ENCODE measurements around the gene CSRP3. TPM values are rescaled to one million over a fixed set of nuclear protein-coding genes. Genes with fewer than 3 reads are reported as not detected.

CSRP3 gene
- total and polyA plus RNA-seq, 3 donors from 2014 or later: 20.3 TPM; not detected in 2

DNA sequence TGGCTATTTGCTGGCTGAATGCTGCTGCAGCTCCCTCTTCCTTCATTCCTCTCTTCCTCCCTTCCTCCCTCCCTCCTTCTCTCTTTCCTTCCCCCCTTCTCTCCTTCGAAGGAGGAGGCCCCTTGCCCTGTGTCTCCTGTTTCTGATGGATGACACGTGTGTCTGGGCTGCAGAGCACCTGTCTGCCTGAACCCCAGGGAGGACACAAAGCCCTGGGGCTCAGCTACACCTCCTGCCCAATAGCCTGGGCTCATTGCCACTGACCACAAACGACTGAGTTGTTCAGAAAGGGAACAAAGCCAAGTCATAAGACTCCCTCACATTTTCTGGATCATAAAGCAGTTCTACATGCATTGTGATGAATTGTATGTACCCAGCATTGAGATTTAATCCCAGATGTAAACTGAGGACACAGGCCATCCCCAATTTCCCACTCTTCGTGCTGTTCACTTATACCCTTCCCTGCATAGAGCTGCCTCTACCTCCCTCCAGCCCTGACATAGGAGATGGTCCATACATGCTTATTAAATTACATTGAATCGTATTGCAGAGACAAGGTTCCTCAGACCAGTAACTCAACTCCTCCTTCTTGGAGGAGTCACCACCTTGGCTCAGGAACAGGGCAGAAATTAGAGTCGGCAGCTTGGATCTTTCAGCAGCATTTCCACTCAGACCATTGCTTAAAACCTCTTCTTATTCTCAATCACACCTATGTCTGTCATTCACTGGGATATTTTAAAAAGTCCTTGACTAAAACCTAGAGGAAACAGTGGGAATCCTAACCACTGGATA is 1.2 kb downstream of the CSRP3 start:
- Histone ChIP-seq H3K27me3 (no peaks in the 10 kb centered on the region), H3K4me1 (no peaks in the 10 kb centered on the region), H3K4me3 (no peak overlapping the region), H3K9me3 (no peaks in the 10 kb centered on the region), H3K36me3 (ENCODE audit: low read depth, missing control alignments) (no peaks in the 10 kb centered on the region), H3K27ac (no peak overlapping the region)
- 47 to 49% methylated on average over 6 of the region's 6 CpGs for WGBS, 2 donors
- TF ChIP-seq POLR2A (IDR thresholded peaks at IDR 0.05): no peak
- TF ChIP-seq, protein P1, sequence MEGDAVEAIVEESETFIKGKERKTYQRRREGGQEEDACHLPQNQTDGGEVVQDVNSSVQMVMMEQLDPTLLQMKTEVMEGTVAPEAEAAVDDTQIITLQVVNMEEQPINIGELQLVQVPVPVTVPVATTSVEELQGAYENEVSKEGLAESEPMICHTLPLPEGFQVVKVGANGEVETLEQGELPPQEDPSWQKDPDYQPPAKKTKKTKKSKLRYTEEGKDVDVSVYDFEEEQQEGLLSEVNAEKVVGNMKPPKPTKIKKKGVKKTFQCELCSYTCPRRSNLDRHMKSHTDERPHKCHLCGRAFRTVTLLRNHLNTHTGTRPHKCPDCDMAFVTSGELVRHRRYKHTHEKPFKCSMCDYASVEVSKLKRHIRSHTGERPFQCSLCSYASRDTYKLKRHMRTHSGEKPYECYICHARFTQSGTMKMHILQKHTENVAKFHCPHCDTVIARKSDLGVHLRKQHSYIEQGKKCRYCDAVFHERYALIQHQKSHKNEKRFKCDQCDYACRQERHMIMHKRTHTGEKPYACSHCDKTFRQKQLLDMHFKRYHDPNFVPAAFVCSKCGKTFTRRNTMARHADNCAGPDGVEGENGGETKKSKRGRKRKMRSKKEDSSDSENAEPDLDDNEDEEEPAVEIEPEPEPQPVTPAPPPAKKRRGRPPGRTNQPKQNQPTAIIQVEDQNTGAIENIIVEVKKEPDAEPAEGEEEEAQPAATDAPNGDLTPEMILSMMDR (IDR thresholded peaks at IDR 0.05): no peak
- intact Hi-C loops (cut with DNase I; ENCODE audit: low total_unique reads): no loop called here
- no peak for DNase-seq

DNA sequence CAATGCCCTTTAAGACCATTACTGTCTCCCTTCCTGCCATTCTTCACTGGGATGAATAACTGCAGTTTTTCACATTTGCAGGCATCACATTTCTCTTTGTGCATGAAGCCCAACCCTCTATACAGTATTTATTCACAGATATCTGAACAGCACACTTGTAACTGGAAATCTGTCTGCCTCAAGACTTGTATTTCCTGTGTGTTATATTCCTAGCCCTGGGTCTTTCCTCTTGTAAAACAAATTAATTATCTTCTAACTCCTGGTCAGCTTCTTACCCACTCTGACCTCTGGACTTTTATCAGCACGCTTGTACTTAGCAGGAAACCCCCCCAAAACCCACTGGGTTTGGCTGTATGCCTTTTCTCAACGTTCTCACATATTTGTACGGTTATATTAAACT is 2.0 kb downstream of the CSRP3 start:
- no peaks in the 10 kb centered on the region for H3K4me1 ChIP-seq
- TF ChIP-seq POLR2A (IDR thresholded peaks at IDR 0.05): no peak
- TF ChIP-seq, protein P1 (IDR thresholded peaks at IDR 0.05): no peak
- no peaks in the 10 kb centered on the region for H3K9me3 ChIP-seq
- intact Hi-C loops (cut with DNase I; ENCODE audit: low total_unique reads): no loop called here
- DNase-seq: no peak
- H3K36me3 ChIP-seq (ENCODE audit: low read depth, missing control alignments): no peaks in the 10 kb centered on the region
- no peak overlapping the region for H3K27ac ChIP-seq
- no peaks in the 10 kb centered on the region for H3K27me3 ChIP-seq
- 35 to 54% methylated on average over 3 of the region's 3 CpGs for WGBS, 2 donors
- no peak overlapping the region for H3K4me3 ChIP-seq

DNA sequence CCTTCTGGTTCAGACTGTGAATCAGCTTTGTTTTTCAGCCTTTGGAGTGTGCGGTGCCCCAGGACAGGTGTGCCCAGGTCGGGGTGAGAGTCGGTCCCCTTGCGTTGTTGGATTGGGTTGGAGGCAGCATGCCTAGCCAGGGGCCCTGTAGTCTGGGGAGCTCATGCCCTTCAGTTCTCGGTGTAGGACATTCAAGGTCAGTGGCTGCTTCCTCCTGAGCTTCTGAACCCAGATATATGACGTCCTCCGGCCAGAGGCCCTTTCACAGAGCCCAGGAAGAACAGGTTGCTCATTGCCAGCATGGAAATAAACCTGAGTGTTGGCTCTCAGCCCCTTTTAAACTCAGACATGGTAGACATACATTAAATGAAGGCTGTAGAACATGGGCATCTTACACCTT is 2.7 kb downstream of the CSRP3 start:
- no peaks in the 10 kb centered on the region for H3K4me1 ChIP-seq
- TF ChIP-seq, protein P1 (IDR thresholded peaks at IDR 0.05): no peak
- TF ChIP-seq POLR2A (IDR thresholded peaks at IDR 0.05): no peak
- 80 to 93% methylated on average over 5 to 7 of the region's 7 CpGs for WGBS, 2 donors
- no peak for DNase-seq
- H3K27me3 ChIP-seq: no peaks in the 10 kb centered on the region
- intact Hi-C loops (cut with DNase I; ENCODE audit: low total_unique reads): no loop called here
- H3K4me3 ChIP-seq: no peak overlapping the region
- H3K36me3 ChIP-seq (ENCODE audit: low read depth, missing control alignments): no peaks in the 10 kb centered on the region
- no peak overlapping the region for H3K27ac ChIP-seq
- H3K9me3 ChIP-seq: no peaks in the 10 kb centered on the region

DNA sequence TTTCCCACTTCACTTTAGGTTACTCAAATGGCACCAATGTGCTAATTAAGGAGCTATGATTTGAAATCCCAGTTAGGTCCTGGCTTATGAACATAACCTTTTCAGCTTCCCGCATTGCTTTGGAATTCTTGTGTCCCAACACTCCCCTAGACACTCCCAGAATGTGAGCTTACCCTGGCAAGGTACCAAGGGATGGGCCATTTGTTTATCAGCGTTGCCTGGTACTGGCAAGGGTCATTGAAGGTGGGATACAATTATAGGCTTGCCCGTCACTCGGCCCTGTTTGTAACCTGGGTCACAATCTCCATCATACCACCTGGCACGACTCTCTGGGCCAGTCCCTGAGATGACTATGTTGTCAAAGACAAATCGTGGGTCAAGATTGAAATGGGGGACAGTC is 5.4 kb downstream of the CSRP3 start:
- Histone ChIP-seq H3K4me3 (no peak overlapping the region), H3K27me3 (no peaks in the 10 kb centered on the region), H3K9me3 (no peaks in the 10 kb centered on the region), H3K36me3 (ENCODE audit: low read depth, missing control alignments) (no peaks in the 10 kb centered on the region), H3K4me1 (no peaks in the 10 kb centered on the region), H3K27ac (no peak overlapping the region)
- DNase-seq: no peak
- 79 to 85% methylated on average over 6 of the region's 6 CpGs for WGBS, 2 donors
- TF ChIP-seq, protein P1 (IDR thresholded peaks at IDR 0.05): no peak
- no peak for TF ChIP-seq POLR2A (IDR thresholded peaks at IDR 0.05)
- intact Hi-C loops (cut with DNase I; ENCODE audit: low total_unique reads): no loop called here

Data from testis (tissue), 3 donors.